Left lobe of liver (tissue), 2 donors: Measurements from ENCODE around the gene AAMP. TPM values are rescaled to one million over a fixed set of nuclear protein-coding genes. Genes with fewer than 3 reads are reported as not detected.

Experiments used
- ATAC-seq: fragments of 200-7000 bp; cut with Tn5 transposase; one replicate; pipeline ENCODE4 v1.9.1; 2020; ENCODE audit warnings: mild to moderate bottlenecking, moderate library complexity
- DNase-seq: peaks from one replicate; pipeline ENCODE4 v3.0.0-alpha.2; 2020; ENCODE audit warnings: low spot score
- total RNA-seq: library from RNA; stranded (reverse); gene quantifications from one replicate; pipeline ENCODE4 v1.2.1, GENCODE V29; 2021
- donor health status: DM: no; HTN: no; CAD: no; lungs with moderate emphysema.
- donor health status: DM: no; HTN: yes; CAD: no.

AAMP gene
- total RNA-seq, 1 donor from 2014 or later = 43.9 TPM

GRCh38 chr2:218294430-218295022 is 24.6 kb upstream of the AAMP start:
- DNase-seq = no peak

GRCh38 chr2:218293715-218294429 is 23.9 kb upstream of the AAMP start:
- no peak for ATAC-seq
- no peak for DNase-seq

More at GRCh38 chr2:218294430-218295022, 24.6 kb upstream of the AAMP start:
- no peak for ATAC-seq

GRCh38 chr2:218292048-218293014 is 22.4 kb upstream of the AAMP start, which contains the start of gene TMBIM1:
Gene TMBIM1 (minus strand): TSS chr2:218292503. CDS start chr2:218282141, 10,362 bp downstream.
- ATAC-seq (peak; percentile 88), DNase-seq (peak; percentile 86)

- ATAC-seq (peak; percentile 33), DNase-seq (no peak)
Observed at GRCh38 chr2:218291318-218292047, 21.5 kb upstream of the AAMP start.

- no peak for ATAC-seq
- DNase-seq = no peak
Observed at GRCh38 chr2:218290316-218291261, 20.7 kb upstream of the AAMP start.

GRCh38 chr2:218289639-218290315 is 19.8 kb upstream of the AAMP start:
- ATAC-seq (peak; percentile 9), DNase-seq (no peak)

GRCh38 chr2:218286570-218287459 is 16.9 kb upstream of the AAMP start:
- ATAC-seq = peak; percentile 44
- peak; percentile 82 for DNase-seq

GRCh38 chr2:218285604-218286003 is 15.7 kb upstream of the AAMP start:
- DNase-seq (peak; percentile 92), ATAC-seq (peak; percentile 68)

GRCh38 chr2:218284106-218284811 is 14.3 kb upstream of the AAMP start:
- ATAC-seq = peak; percentile 57
- peak; percentile 82 for DNase-seq

- ATAC-seq = peak; percentile 3
- peak; percentile 66 for DNase-seq
Observed at GRCh38 chr2:218282173-218282991, 12.4 kb upstream of the AAMP start.

- ATAC-seq (peak; percentile 33), DNase-seq (no peak)
Observed at GRCh38 chr2:218281449-218281848, 11.5 kb upstream of the AAMP start.

- DNase-seq (no peak), ATAC-seq (no peak)
Observed at GRCh38 chr2:218280260-218280870, 10.4 kb upstream of the AAMP start.

- no peak for DNase-seq
- no peak for ATAC-seq
Observed at GRCh38 chr2:218278531-218279360, 8.8 kb upstream of the AAMP start.

- no peak for ATAC-seq
- DNase-seq = no peak
Observed at GRCh38 chr2:218277921-218278320, 8.0 kb upstream of the AAMP start.
